ENCODE data around the gene TMEM125. TPM values are rescaled to one million over a fixed set of nuclear protein-coding genes. Genes with fewer than 3 reads are reported as not detected.

Gene TMEM125
- total RNA-seq, 1 experiment from 2014 or later = 3.1 TPM

DNA sequence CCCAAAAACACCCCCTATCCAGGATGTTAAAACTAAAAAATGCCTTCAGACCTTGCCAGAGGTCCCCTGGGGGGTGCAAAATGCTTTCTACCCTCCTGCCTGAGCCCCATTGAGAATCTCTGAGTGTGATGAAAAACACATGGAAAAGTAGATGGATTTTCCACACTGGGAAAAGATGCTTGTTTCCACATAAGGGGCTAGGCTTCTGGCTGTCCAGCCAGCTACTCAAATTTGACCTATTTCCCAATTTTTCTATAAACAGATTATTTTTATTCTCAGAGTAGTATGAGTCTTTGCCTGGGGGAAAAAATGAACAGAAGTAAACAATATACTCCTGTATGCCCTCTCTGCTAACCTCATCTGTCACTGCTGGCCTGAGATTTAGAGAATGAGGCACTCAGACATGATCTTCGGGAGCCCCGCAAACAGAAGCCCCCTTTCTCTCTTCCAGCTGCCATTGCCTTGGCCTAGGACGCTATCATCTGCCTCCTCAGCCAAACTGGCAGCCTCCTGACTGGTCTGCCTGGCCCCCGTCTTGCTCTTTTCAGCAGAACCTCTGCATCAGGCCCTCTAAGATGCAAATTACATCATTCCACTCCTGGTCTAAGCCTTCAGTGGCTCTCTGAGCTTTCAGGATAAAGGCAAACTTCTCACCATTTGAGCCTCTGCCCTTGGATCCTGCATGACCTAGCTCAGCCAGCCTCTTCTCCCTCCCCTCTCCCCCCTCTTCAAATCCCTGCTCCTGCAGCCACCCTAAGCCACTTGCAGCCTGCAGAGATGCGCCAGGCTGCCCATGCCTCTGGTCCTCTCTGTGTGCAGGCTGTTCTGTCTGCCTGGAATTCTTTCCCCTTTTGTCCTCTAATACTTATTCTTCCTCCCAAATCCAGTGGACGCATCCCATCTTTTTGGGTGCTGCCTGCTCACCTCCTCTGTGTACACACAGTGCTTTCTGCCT, 39.7 kb upstream of the TMEM125 start:
- H3K27me3 Mint-ChIP-seq (ENCODE audit: insufficient read depth, unreplicated experiment) = no peaks in the 10 kb centered on the region
- DNase-seq (ENCODE audit: unreplicated experiment) = no peak
- POLR2A ChIA-PET = interaction anchor here (0.7 to 3.9 kb wide), 2 partner anchors 160 to 422 kb away, joined by 3 to 18 read pairs; partner anchors contain the start of genes MED8 and SZT2
- BruUV-seq (replicated peaks) = no TSS peak
- no peaks in the 10 kb centered on the region for H3K36me3 Mint-ChIP-seq (ENCODE audit: insufficient read depth, unreplicated experiment)
- H3K4me1 Mint-ChIP-seq (ENCODE audit: insufficient read depth, unreplicated experiment) = peaks cover 16% of the 10 kb centered on the region
- intact Hi-C loops (cut with micrococcal nuclease) = loop anchor here (5.0 to 10.0 kb wide), 6 partner anchors 155 to 817 kb away; partner anchors contain the start of genes ARTN, KDM4A, MED8 and SZT2
- TF ChIP-seq, protein P1, sequence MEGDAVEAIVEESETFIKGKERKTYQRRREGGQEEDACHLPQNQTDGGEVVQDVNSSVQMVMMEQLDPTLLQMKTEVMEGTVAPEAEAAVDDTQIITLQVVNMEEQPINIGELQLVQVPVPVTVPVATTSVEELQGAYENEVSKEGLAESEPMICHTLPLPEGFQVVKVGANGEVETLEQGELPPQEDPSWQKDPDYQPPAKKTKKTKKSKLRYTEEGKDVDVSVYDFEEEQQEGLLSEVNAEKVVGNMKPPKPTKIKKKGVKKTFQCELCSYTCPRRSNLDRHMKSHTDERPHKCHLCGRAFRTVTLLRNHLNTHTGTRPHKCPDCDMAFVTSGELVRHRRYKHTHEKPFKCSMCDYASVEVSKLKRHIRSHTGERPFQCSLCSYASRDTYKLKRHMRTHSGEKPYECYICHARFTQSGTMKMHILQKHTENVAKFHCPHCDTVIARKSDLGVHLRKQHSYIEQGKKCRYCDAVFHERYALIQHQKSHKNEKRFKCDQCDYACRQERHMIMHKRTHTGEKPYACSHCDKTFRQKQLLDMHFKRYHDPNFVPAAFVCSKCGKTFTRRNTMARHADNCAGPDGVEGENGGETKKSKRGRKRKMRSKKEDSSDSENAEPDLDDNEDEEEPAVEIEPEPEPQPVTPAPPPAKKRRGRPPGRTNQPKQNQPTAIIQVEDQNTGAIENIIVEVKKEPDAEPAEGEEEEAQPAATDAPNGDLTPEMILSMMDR (IDR thresholded peaks at IDR 0.05; ENCODE audit: unreplicated experiment) = no peak
- no peak overlapping the region for H3K4me3 Mint-ChIP-seq (ENCODE audit: unreplicated experiment)
- no peaks in the 10 kb centered on the region for H3K9me3 Mint-ChIP-seq (ENCODE audit: unreplicated experiment)
- CTCF ChIA-PET = interaction anchor here (0.6 to 2.9 kb wide), 3 partner anchors 10 to 139 kb away, joined by 3 to 10 read pairs (median 3); no protein-coding TSS in a partner anchor
- no peak overlapping the region for H3K27ac Mint-ChIP-seq (ENCODE audit: low read depth, unreplicated experiment)

DNA sequence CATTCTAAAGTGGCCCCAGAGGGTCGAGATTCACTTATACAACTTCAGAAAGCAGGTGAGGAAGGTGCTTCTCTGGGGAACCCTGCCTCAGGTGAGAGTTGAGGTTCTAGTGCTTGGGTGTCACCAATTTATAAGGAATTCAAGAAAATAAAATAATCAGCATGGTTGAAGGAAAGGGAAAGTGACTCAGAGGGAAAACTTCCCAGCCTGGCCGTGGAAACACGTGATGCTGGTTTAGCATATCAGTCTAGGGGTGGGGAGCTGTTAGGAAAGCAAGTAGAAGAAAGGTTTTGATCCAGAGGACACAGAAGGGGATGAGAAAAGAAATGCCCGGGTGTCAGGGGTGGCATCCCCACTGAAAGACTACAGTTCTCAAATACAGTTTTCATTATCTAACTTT, 37.7 kb upstream of the TMEM125 start:
- CTCF ChIA-PET = interaction anchor here (0.7 to 2.9 kb wide), 4 partner anchors 12 to 181 kb away, joined by 3 to 10 read pairs (median 4); no protein-coding TSS in a partner anchor
- Mint-ChIP-seq H3K4me3 (ENCODE audit: unreplicated experiment) (peak overlapping the region; percentile 35), H3K9me3 (ENCODE audit: unreplicated experiment) (no peaks in the 10 kb centered on the region), H3K27ac (ENCODE audit: low read depth, unreplicated experiment) (peak overlapping the region; percentile 36), H3K4me1 (ENCODE audit: insufficient read depth, unreplicated experiment) (peaks cover 14% of the 10 kb centered on the region), H3K36me3 (ENCODE audit: insufficient read depth, unreplicated experiment) (no peaks in the 10 kb centered on the region), H3K27me3 (ENCODE audit: insufficient read depth, unreplicated experiment) (no peaks in the 10 kb centered on the region)
- intact Hi-C loops (cut with micrococcal nuclease) = loop anchor here (10.0 kb wide), 2 partner anchors 153 to 703 kb away; partner anchors contain the start of genes ARTN, MED8 and SZT2
- DNase-seq (ENCODE audit: unreplicated experiment) = peak; percentile 64
- TF ChIP-seq, protein P1 (IDR thresholded peaks at IDR 0.05; ENCODE audit: unreplicated experiment) = no peak
- POLR2A ChIA-PET = interaction anchor here (0.6 to 3.9 kb wide), 10 partner anchors 9 to 527 kb away, joined by 3 to 18 read pairs (median 3); partner anchors contain the start of genes KDM4A, MED8 and SZT2
- no TSS peak for BruUV-seq (replicated peaks)

GRCh38 chr1:43232482-43232881, 37.3 kb upstream of the TMEM125 start:
- H3K9me3 Mint-ChIP-seq (ENCODE audit: unreplicated experiment) = no peaks in the 10 kb centered on the region
- ChIA-PET POLR2A (interaction anchor here (0.7 to 3.9 kb wide), 7 partner anchors 9 to 527 kb away, joined by 3 to 18 read pairs (median 3); partner anchors contain the start of genes KDM4A, MED8 and SZT2), CTCF (interaction anchor here (0.7 to 1.0 kb wide), 3 partner anchors 156 to 181 kb away, joined by 3 to 5 read pairs (median 4); no protein-coding TSS in a partner anchor)
- no TSS peak for BruUV-seq (replicated peaks)
- peak overlapping the region; percentile 36 for H3K27ac Mint-ChIP-seq (ENCODE audit: low read depth, unreplicated experiment)
- peak overlapping the region; percentile 35 for H3K4me3 Mint-ChIP-seq (ENCODE audit: unreplicated experiment)
- no peaks in the 10 kb centered on the region for H3K27me3 Mint-ChIP-seq (ENCODE audit: insufficient read depth, unreplicated experiment)
- TF ChIP-seq, protein P1 (IDR thresholded peaks at IDR 0.05; ENCODE audit: unreplicated experiment) = no peak
- H3K4me1 Mint-ChIP-seq (ENCODE audit: insufficient read depth, unreplicated experiment) = peaks cover 18% of the 10 kb centered on the region
- intact Hi-C loops (cut with micrococcal nuclease) = loop anchor here (10.0 kb wide), 2 partner anchors 152 to 702 kb away; partner anchors contain the start of genes ARTN, MED8 and SZT2
- no peaks in the 10 kb centered on the region for H3K36me3 Mint-ChIP-seq (ENCODE audit: insufficient read depth, unreplicated experiment)
- DNase-seq (ENCODE audit: unreplicated experiment) = no peak

GRCh38 chr1:43233631-43234030, 36.2 kb upstream of the TMEM125 start:
- DNase-seq (ENCODE audit: unreplicated experiment) = no peak
- intact Hi-C loops (cut with micrococcal nuclease) = loop anchor here (10.0 kb wide), 2 partner anchors 151 to 701 kb away; partner anchors contain the start of genes ARTN, MED8 and SZT2
- TF ChIP-seq, protein P1 (IDR thresholded peaks at IDR 0.05; ENCODE audit: unreplicated experiment) = no peak
- Mint-ChIP-seq H3K4me3 (ENCODE audit: unreplicated experiment) (no peak overlapping the region), H3K4me1 (ENCODE audit: insufficient read depth, unreplicated experiment) (peaks cover 23% of the 10 kb centered on the region), H3K27ac (ENCODE audit: low read depth, unreplicated experiment) (no peak overlapping the region), H3K9me3 (ENCODE audit: unreplicated experiment) (no peaks in the 10 kb centered on the region), H3K36me3 (ENCODE audit: insufficient read depth, unreplicated experiment) (no peaks in the 10 kb centered on the region), H3K27me3 (ENCODE audit: insufficient read depth, unreplicated experiment) (no peaks in the 10 kb centered on the region)
- CTCF ChIA-PET = no interaction called here
- BruUV-seq (replicated peaks) = no TSS peak
- POLR2A ChIA-PET = interaction anchor here (3.9 kb wide), 1 partner anchor 156 kb away, joined by 18 read pairs; the partner anchor contains the start of genes MED8 and SZT2

Data from MCF 10A (cell line).